ENCODE measurements around the gene EMP1.
A peak's percentile ranks its signal among the peaks of the same experiment; 100 is the strongest.

Gene EMP1
- total RNA-seq: 12.0 to 42.1 (median 19.7) reads per million in 4 donors

- DNase-seq: peak; percentile 13 to 92 (median 49)
Observed at GRCh38 chr12:13196130-13196921, at the start of gene EMP1. TSS of gene EMP1 (plus strand) at chr12:13196726. CDS start at chr12:13211511, 14,785 bp downstream.

- DNase-seq: no peak
Observed at GRCh38 chr12:13147688-13148484, 48.6 kb upstream of the EMP1 start.

- no peak for DNase-seq
Observed at GRCh38 chr12:13148485-13148847, 48.1 kb upstream of the EMP1 start.

GRCh38 chr12:13149411-13149810, 47.1 kb upstream of the EMP1 start:
- DNase-seq: no peak

- DNase-seq: no peak
Observed at GRCh38 chr12:13152281-13152680, 44.2 kb upstream of the EMP1 start.

- no peak for DNase-seq
Observed at GRCh38 chr12:13152756-13153155, 43.8 kb upstream of the EMP1 start.

- DNase-seq: no peak
Observed at GRCh38 chr12:13153180-13153579, 43.3 kb upstream of the EMP1 start.

GRCh38 chr12:13154027-13154538, 42.4 kb upstream of the EMP1 start:
- DNase-seq: no peak

- DNase-seq: no peak
Observed at GRCh38 chr12:13154831-13155230, 41.7 kb upstream of the EMP1 start.

- DNase-seq: no peak
Observed at GRCh38 chr12:13156277-13156676, 40.2 kb upstream of the EMP1 start.

GRCh38 chr12:13161172-13161571, 35.4 kb upstream of the EMP1 start:
- DNase-seq: no peak

GRCh38 chr12:13162904-13163303, 33.6 kb upstream of the EMP1 start:
- DNase-seq: no peak

- DNase-seq: no peak
Observed at GRCh38 chr12:13163868-13164635, 32.5 kb upstream of the EMP1 start.

- DNase-seq: no peak
Observed at GRCh38 chr12:13164921-13165616, 31.5 kb upstream of the EMP1 start.

GRCh38 chr12:13165617-13166041, 30.9 kb upstream of the EMP1 start:
- peak in 4 of 5 donors; percentile 33 to 90 (median 38) for DNase-seq

- no peak for DNase-seq
Observed at GRCh38 chr12:13167226-13167625, 29.3 kb upstream of the EMP1 start.

GRCh38 chr12:13167906-13168305, 28.6 kb upstream of the EMP1 start:
- no peak for DNase-seq

GRCh38 chr12:13169272-13169671, 27.3 kb upstream of the EMP1 start:
- DNase-seq: no peak

- no peak for DNase-seq
Observed at GRCh38 chr12:13170892-13171490, 25.5 kb upstream of the EMP1 start.

- no peak for DNase-seq
Observed at GRCh38 chr12:13171921-13172859, 24.3 kb upstream of the EMP1 start.
